HG03342 (cell line): ENCODE results near the gene FGF6.
"Not testable (repeated sequence)": the region's sequence is repeated elsewhere in the genome, so short reads cannot be mapped to it uniquely, and the experiment has no call there.

ENCODE experiments used
- ATAC-seq: cut with Tn5 transposase; IDR thresholded peaks from one replicate; pipeline ENCODE4 v1.9.1; 2021; ENCODE audit warnings: mild to moderate bottlenecking, moderate library complexity; ENCODE audit not compliant: unreplicated experiment

FGF6 gene

DNA sequence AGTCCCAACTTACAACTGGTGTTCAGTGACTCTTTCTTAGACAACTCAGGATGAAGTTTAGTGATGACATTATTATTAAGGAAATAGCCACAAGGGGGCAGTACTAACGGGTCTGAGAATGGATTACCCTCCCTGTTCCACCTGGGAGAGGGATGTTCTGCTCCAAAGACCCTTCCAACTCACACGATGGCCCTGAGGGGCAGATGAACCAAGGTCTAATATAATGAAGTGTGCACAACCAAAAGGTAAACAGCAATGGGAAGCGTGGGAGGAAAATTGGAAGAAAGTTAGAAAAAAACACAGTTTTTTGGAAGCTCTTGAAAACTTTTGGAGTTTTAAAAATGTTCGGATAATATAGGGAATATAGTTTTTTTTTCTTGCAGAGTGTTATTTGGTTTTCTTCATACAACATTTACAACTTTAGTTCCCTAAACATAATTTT is 24.0 kb downstream of the FGF6 start:
- no peak for ATAC-seq

DNA sequence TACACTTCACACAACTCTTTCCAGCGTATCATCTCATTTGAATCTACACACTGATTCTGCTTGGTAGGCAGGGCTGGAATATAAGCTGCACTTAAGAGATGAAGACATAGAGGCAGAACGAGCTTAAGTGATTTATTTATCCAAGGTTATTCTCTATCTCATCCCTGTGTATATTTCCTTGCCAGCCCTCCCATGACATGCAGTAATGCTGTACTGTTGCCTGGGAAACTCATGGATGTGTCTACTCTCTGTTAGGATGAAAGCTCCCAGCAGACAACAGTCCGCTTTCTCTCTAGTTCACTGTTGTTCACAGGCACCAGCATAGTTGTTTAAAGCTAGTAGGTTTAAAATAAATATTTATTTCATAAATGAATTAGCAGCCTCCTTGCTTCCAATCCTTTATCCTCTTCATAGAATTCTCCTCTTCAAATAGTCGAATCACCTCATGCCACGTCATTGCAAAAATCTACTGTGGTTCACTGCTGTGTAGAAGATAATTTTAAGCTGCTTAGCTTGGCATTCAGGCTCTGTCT is 25.4 kb downstream of the FGF6 start:
- ATAC-seq: no peak

DNA sequence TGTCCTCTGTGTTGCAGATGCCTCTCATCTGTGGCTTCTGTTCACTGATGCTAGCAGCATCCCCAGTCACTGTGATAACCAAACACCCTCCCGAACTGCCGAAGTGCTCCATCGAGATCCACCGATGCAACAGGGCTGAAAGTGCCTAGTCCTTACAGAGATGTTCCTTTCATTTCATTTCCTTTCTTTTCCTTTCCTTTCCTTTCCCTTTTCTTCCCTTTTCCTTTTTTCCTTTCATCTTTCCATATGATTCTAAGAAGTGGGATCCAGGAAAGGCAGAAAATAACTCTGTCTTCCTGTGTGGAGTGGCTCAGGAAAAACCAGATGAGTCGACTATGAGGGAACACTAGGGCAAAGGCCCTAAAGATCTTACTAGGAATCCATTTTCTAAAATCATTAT is 26.7 kb downstream of the FGF6 start:
- ATAC-seq: no peak

DNA sequence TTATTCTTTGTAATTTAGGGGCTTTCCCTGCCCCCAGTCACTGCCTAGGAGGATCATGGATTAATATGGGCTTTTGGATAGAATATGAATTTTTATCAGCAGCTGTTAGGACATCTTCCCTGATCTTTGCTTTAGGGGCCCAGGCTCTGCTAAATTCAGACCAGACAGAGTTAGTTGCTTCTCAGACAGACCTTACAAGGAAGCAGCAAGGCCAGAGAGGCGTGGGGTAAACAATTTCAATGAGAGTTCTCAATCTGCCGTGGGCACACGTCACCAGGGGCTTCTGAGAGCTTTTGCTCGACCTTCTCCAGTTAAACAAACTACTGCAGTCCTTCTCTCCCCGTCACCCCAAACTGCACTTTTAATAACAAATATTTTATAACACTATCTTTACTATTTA is 27.7 kb downstream of the FGF6 start:
- no peak for ATAC-seq

DNA sequence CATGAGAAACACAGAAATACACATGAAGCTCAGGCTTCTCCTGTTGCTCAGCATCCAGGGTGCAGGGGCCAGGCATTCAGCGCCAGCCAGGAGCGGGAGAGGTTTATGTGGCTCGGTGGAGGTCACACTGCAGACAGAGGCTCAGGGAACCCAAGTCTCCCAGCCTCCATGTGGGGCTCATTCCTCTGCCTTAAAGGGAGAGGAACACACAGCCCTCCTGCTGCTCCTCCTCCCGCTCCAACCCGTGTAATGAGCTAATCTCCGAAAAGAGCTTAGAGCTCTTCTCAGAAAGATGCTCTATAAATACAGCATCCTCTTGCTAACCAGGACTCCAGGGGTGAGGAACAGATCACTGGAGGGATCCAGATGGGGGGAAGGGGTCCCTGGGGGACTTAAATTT is 28.2 kb downstream of the FGF6 start:
- no peak for ATAC-seq

DNA sequence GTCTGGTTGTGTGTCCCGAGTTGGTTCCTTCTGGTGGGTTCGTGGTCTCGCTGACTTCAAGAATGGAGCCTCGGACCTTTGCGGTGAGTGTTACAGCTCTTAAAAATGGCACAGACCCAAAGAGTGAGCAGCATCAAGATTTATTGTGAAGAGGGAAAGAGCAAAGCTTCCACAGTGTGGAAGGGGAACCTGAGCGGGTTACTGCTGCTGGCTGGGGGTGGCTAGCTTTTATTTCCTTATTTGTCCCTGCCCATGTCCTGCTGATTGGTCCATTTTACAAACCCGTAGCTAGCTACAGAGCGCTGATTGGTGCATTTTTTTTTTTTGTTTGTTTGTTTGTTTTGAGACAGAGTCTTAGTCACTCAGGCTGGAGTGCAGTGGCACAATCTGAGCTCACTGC is 29.3 kb downstream of the FGF6 start:
- no peak for ATAC-seq

DNA sequence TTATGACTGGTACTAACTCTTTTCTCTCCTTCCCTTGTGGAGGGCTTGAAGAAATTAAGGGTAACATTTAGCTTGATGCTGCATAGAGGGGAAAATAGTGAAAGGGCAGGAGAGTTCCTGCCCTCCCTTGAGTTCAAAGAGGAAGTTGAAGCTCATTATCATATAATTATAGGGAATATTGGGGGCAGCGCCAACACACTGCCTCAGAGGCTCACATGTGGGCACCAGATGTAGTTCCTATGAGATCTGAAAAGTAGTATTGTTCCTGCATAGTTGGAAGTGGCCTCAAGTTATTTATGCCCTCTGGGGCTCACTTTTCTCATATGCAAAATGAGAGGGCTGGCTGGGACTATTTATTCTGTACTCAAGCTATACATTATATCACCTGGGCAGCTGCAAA is 33.1 kb downstream of the FGF6 start:
- ATAC-seq: no peak

DNA sequence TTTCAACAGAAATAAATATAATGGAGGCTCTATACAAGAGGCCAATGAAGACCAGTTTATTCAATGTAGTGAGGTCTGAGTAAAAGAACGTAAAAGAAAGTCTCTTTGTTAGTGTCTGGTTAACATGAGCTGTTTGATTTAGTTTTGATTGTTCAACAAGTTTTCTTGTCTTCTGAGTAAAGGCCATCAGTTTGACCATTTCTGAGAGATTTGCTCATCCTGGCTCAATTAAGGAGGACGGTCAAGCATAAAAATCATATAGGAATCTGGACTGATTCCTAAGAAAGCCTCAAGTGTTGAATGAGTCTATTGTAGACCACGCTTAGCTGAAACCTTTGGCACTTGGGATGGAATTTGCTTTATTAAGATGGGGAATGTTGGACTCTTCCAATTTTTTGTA is 33.6 kb downstream of the FGF6 start:
- no peak for ATAC-seq

DNA sequence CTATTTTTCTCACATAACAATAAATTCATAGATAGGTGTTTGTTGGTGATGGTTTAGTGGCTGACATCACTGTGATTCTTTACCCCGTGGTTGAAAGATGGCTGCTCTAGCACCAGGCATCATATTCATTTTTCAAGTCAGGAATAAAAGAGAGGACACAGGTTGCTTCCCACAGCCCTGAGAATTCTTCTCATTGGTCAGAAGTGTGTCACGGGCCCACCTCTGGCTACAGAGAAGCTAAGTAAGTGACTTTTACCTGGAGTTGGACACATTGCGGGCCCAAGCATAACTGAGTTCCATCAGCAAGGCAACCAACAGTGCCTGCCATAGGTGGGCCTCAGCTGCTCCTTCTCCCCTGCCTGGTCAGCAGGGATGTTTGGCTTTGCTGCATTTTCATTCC is 38.5 kb downstream of the FGF6 start:
- no peak for ATAC-seq

DNA sequence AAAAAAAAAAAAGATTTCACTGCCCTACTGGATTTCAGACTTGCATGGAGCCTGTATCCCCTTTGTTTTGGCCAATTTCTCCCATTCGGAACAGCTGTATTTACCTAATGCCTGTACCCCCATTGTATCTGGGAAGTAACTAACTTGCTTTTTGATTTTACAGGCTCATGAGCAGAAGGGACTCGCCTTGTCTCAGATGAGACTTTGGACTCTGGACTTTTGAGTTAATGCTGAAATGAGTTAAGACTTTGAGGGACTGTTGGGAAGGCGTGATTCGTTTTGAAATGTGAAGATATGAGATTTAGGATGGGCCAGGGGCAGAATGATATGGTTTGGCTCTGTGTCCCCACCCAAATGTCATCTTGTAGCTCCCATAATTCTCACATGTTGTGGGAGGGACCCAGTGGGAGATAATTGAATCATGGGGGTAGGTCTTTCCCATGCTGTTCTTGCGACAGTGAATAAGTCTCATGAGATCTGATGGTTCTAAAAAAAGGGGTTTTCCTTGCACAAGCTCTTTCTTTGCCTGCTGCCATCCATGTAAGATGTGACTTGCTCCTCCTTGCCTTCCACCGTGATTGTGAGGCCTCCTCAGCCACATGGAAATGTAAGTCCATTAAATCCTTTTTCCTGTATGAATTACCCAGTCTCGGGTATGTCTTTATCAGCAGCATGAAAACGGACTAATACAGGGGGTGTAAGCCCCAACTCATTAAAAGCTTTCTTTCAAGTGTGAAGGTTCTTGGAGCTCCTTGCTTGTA is 40.6 kb downstream of the FGF6 start:
- not testable (repeated sequence) for ATAC-seq

DNA sequence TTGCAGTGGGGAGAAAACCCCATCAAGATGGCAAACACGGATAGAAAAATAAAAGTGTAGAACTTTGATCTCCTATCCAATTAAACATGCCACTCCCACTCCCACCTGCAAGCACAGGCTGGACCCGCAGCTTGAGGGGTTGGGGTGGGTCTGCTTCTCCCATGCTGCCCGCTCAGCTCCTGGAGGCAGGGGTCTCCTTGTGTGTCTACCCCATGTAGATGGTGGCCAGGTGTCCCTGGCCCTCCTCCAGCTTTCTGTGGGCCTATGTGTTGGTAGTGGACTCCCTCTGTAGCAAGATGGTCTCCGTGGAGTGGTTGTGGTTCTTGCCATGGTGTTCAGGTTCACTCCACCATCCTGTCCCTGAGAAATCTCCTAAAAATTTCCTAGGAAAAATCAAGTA is 42.6 kb downstream of the FGF6 start:
- no peak for ATAC-seq

DNA sequence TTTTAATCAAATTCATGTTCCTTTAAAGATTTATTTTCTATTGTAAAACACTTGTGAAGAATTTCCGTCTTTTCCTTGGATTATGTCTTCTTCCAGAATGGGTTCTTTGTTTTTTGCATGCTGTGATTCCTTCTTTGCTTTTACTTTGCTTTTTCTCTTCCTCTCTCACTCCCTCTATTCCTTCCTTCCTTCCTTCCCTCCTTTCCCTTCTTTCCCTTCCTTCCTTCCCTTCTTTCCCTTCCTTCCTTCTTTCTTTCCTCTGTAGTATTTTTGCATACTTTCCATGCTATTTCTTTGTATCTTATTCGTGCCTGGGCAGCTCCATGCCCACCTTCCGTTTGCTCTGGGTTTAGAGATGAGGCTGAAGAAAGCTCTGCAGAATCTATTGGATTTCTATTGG is 44.5 kb downstream of the FGF6 start:
- ATAC-seq: no peak

DNA sequence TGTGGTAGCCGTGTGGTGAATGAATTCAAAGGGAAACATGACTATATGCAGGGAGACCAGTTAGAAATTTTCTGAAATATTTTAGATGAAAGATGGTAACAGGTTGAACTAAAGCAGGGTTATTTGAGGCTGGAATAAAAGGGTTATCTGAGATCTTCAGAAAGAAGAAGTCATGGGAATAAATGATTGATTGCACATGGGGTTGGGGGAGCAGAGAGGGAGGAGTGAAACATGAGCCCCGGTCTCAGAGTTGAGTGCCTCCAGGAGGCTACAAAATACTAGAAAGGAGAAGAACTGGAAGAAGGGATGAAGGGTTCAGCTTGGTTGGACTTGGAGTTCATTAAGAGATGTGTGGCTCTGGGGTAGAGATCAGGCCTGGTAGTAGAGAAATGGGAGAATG is 49.8 kb downstream of the FGF6 start:
- ATAC-seq: no peak

DNA sequence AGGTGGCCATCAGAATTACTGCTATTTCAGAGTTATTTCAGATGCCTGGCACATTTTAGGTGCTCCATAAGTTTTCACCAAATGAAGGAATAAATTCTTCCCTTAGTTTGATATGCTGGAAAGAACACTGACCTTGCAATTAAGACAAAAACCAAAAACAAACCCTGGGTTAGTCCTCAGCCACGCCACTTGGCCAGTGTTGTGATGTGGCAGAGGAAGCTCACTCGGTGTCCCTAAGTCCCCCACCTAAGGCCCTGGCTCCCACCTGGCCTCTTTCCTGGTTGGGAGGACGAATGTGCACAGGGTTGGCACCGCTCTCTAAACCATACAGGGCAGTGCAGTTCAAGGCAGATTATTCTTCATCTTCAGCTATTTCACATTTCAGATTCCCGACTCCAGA is 52.4 kb downstream of the FGF6 start:
- no peak for ATAC-seq

DNA sequence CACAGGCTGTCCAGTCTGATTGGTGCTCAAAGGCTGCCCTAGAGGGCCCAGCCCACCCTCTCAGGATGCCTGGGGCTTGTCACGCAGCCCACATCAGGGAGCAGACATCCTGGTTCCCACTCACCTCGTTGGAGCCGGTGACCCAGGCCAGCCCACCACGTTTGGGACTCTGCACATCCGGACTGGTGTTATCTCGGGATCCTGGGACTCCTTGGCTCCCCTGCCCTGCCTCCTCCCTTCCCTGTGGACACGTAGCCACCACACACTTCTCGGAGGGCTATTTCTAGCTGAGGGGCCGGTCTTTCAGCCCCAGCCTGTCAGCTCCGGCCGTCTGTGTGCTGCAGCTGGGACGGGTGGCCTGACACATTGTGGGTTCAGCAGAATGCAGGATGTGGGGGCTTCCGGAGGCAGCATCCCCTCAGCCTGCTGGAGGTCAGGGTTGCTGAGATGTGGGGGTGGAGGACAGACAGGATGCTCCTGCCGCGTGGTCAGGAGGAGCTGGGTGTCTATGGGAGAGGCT is 53.3 kb downstream of the FGF6 start:
- ATAC-seq: no peak

DNA sequence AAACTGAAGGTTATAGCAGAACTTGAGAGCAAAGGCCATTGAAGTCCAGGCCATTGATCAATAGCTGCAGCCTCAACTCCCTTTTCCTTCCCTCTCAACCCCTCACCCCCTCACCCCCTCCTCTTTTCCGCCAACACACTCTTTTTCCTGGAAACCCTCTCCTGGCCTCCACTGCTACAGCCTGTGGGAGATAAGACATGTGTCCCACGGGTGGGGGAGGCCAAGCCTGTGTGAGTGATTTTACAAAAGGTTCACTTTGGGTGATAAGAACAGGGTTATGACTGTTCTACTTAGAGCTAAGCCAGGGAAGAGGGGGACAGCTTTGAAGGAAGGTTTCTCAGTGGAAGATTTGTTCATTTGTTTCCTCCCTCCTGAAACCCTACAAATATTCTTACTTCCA is 57.0 kb downstream of the FGF6 start:
- ATAC-seq: no peak

DNA sequence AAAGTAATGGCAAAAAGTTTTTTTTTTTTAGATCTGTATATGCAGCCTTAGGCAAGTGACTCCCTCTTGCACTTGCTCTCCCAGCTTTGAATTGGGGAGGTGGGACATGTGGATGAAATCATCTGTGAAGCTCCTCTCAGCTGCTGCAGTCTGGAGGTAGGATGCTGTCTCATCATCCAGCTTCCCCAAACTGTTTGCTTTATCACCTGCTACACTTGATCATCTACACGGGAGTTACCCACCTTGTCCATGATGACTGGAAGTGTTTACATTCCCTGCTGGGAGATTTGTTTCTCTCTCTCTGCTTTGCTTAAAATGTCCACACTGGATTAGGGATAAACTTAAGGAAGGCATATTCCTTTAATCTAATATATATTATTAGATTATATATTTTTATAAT is 57.6 kb downstream of the FGF6 start:
- no peak for ATAC-seq

DNA sequence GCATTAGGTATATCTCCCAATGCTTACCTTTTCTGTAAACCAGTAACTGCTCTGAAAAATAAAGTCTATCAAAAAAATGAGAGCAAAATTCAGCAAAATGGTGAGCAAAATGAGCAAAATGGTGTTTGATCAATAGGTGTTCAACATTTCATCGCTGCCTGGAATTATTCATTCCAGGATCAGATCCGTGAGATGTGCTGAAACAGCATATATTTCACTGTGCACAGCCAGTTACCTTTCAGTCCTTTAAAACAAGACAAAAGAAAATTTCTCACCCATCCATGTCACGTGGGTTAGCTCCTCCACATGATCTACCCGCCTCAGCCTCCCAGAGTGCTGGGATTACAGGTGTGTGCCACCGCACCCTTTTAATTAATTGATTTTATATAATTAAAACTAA is 58.0 kb downstream of the FGF6 start:
- no peak for ATAC-seq

DNA sequence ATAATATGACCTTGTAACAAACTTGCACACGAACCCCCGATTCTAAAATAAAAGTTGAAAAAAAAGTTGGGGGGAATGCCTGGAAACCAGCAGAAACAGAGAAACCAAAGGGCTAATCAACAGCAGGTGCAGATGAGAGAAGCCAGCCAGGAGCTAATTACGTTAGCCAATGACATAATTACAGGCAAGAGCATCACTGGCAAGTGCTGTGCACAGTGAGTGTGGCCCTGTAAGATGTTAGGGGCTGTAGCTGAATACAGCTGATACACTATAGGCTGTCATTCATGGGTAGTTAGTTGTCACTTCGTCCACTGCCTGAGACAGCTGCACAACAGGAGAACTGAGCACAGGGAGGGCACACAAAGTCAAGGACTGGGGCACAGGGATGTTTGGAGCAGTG is 58.8 kb downstream of the FGF6 start:
- ATAC-seq: no peak
